K562 (cell line): ENCODE data around the gene METTL14.
"Not testable (repeated sequence)": the region's sequence is repeated elsewhere in the genome, so short reads cannot be mapped to it uniquely, and the experiment has no call there.

Source experiments
- BHLHE40 ChIP-seq: IDR thresholded peaks from 2 replicates; pipeline ENCODE4 v1.6.1; 2011; ENCODE audit warnings: low read length, improper control_type of control experiment
- CREB1 ChIP-seq, 2 experiments: sonication (generic) in 1 of 2; formaldehyde crosslinking in 1 of 2; IDR thresholded peaks; 2 replicates each; pipeline versions ENCODE4 v1.6.1 to v1.8.0; 2012 to 2022; ENCODE audit warnings: inconsistent platforms in 1 of 2, mild to moderate bottlenecking in 1 of 2, missing genetic modification reagents in 1 of 2, moderate library complexity in 1 of 2
- EP300 ChIP-seq: IDR thresholded peaks from 2 replicates; pipeline ENCODE4 v1.6.1; 2012; ENCODE audit warnings: low read length, improper control_type of control experiment
- ESRRA ChIP-seq: fragments of 450-650 bp; IDR thresholded peaks from 2 replicates; pipeline ENCODE4 v1.6.1; 2014; ENCODE audit warnings: low read depth, mild to moderate bottlenecking, moderate library complexity, borderline replicate concordance
- EZH2 ChIP-seq: IDR thresholded peaks from 2 replicates; pipeline ENCODE4 v1.6.1; 2012; ENCODE audit warnings: low read depth, mild to moderate bottlenecking, inconsistent platforms, low read length, borderline replicate concordance
- HNRNPL ChIP-seq: fragments of 200-400 bp; formaldehyde crosslinking; IDR thresholded peaks from 2 replicates; pipeline ENCODE4 v1.6.1; 2017; ENCODE audit warnings: low read depth, mild to moderate bottlenecking, low read length
- IRF2 ChIP-seq: sonication (generic); formaldehyde crosslinking; IDR thresholded peaks from 2 replicates; pipeline ENCODE4 v1.8.1; 2022; ENCODE audit warnings: mild to moderate bottlenecking, missing genetic modification reagents
- KDM4B ChIP-seq, 2 experiments: fragments of 450-650 bp in 1 of 2; sonication (generic) in 1 of 2; IDR thresholded peaks; 2 replicates each; pipeline ENCODE4 v1.6.1; 2016 to 2017; ENCODE audit warnings: borderline replicate concordance in 2 of 2, antibody characterized with exemption in 1 of 2, low read depth in 1 of 2, mild to moderate bottlenecking in 1 of 2
- MIER1 ChIP-seq: fragments of 450-650 bp; IDR thresholded peaks from 2 replicates; pipeline ENCODE4 v1.6.1; 2016; ENCODE audit warnings: antibody characterized with exemption, mild to moderate bottlenecking, low read depth
- NELFE ChIP-seq: IDR thresholded peaks from 2 replicates; pipeline ENCODE4 v1.6.1; 2011; ENCODE audit warnings: mild to moderate bottlenecking; ENCODE audit not compliant: insufficient read depth, insufficient read length
- PHB2 ChIP-seq: fragments of 450-650 bp; IDR thresholded peaks from 2 replicates; pipeline ENCODE4 v1.6.1; 2017; ENCODE audit warnings: low read depth
- TBP ChIP-seq: optimal IDR thresholded peaks from 2 replicates; pipeline ENCODE3; 2011; ENCODE audit warnings: low read depth, low read length, improper control_type of control experiment
- TOE1 ChIP-seq, 2 experiments: fragments of 450-650 bp in 1 of 2; sonication (generic) in 1 of 2; formaldehyde crosslinking in 1 of 2; IDR thresholded peaks; 2 replicates each; pipeline versions ENCODE4 v1.7.1 to v1.8.0; 2016 to 2022; ENCODE audit warnings: borderline replicate concordance in 2 of 2, mild to moderate bottlenecking in 2 of 2, antibody characterized with exemption in 1 of 2, inconsistent platforms in 1 of 2, low read depth in 1 of 2, missing genetic modification reagents in 1 of 2, moderate library complexity in 1 of 2
- TF ChIP-seq, protein P1 (sequence below): fragments of 450-650 bp; conservative IDR thresholded peaks from 2 replicates; pipeline ENCODE4 v1.6.1; 2016; ENCODE audit warnings: missing genetic modification characterization, low read depth, mild to moderate bottlenecking, missing compliant biosample characterization, moderate library complexity

DNA sequence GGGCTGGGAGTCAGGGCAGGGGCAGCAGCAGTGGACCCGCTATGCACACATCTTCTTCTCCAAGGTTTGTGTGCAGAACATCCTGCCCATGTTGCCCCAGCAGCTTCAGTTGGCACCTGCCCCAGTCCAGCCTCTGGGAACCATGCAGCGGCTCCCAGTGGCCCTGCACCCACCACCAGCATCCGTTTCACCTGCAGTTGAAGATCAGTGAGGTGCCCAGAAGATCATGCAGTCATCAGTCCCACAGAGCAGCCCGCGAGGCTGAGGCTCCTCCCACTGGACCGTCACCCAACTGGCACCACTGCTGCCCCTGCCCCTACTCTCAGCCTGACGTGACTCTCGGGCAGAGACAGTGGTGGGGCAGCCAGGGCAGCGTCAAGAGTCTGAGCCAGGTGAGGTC, 49.1 kb upstream of the METTL14 start:
- TF ChIP-seq NELFE; ESRRA; HNRNPL; IRF2 (CRISPR knock-in tag); MIER1; EZH2; PHB2; BHLHE40; TBP; CREB1 (IDR thresholded peaks at IDR 0.05); CREB1 (CRISPR knock-in tag; IDR thresholded peaks at IDR 0.05); EP300; KDM4B (IDR thresholded peaks at IDR 0.05; ENCODE audit: borderline replicate concordance in 2 of 2, low read depth in 1 of 2); TOE1 (IDR thresholded peaks at IDR 0.05; ENCODE audit: borderline replicate concordance); TOE1 (CRISPR knock-in tag; IDR thresholded peaks at IDR 0.05; ENCODE audit: borderline replicate concordance, low read depth): not testable (repeated sequence)
- TF ChIP-seq, protein P1, sequence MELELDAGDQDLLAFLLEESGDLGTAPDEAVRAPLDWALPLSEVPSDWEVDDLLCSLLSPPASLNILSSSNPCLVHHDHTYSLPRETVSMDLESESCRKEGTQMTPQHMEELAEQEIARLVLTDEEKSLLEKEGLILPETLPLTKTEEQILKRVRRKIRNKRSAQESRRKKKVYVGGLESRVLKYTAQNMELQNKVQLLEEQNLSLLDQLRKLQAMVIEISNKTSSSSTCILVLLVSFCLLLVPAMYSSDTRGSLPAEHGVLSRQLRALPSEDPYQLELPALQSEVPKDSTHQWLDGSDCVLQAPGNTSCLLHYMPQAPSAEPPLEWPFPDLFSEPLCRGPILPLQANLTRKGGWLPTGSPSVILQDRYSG (tag), result not testable (repeated sequence)
